ENCODE measurements around the gene NEK3.
"Not testable (repeated sequence)": the region's sequence is repeated elsewhere in the genome, so short reads cannot be mapped to it uniquely, and the experiment has no call there.

DNA sequence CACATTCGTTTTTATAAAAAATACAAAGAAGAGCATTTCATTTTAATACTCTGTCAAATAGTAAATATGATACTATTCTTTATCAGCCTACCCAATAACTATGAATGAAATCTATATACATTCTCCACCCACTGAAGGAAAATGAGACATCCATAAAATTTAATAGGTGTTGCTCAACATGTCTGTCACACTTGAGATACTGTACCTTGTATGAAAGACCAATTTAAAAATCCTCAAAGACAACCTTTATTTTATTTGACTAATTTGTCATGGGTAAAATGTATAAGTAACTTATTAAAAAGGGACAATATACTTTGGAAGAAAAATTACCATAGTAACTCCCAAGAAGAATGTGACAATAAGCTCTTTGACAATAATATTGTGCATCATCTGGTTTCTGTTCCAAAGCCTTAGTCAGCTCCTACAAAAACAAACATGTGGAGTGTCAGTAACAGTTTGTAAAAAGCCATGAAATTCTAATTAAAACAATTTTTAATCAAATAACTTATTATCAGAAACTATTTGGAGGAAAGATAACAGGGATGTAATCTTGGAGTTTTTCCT, 11.5 kb upstream of the NEK3 start:
- TF ChIP-seq, protein P1, sequence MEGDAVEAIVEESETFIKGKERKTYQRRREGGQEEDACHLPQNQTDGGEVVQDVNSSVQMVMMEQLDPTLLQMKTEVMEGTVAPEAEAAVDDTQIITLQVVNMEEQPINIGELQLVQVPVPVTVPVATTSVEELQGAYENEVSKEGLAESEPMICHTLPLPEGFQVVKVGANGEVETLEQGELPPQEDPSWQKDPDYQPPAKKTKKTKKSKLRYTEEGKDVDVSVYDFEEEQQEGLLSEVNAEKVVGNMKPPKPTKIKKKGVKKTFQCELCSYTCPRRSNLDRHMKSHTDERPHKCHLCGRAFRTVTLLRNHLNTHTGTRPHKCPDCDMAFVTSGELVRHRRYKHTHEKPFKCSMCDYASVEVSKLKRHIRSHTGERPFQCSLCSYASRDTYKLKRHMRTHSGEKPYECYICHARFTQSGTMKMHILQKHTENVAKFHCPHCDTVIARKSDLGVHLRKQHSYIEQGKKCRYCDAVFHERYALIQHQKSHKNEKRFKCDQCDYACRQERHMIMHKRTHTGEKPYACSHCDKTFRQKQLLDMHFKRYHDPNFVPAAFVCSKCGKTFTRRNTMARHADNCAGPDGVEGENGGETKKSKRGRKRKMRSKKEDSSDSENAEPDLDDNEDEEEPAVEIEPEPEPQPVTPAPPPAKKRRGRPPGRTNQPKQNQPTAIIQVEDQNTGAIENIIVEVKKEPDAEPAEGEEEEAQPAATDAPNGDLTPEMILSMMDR (IDR thresholded peaks at IDR 0.05; ENCODE audit: low read length) = not testable (repeated sequence)
- not testable (repeated sequence) for TF ChIP-seq EZH2 (IDR thresholded peaks at IDR 0.05; ENCODE audit: borderline replicate concordance, low read length)
